ENCODE data around the gene ABHD14A. TPM values are rescaled to one million over a fixed set of nuclear protein-coding genes. Genes with fewer than 3 reads are reported as not detected.
A peak's percentile ranks its signal among the peaks of the same experiment; 100 is the strongest.

ABHD14A gene
- total and polyA plus RNA-seq, 2 of the 13 experiments (the other 11 are each of a cell fraction or from before 2014, with no cell fraction given), result 29.5 to 46.9 TPM

GRCh38 chr3:51982838-51983577 is 8.1 kb downstream of the ABHD14A start, which contains the start of gene ACY1 (continued):
- TF ChIP-seq ARID5B (CRISPR knock-in tag; IDR thresholded peaks at IDR 0.05), result peak; percentile 70
- no peak for TF ChIP-seq CC2D1A (CRISPR knock-in tag; IDR thresholded peaks at IDR 0.05)
- peak; percentile 96; the same call in 1 of the 2 replicates for TF ChIP-seq BRCA1 (CRISPR knock-in tag; IDR thresholded peaks at IDR 0.05)
- peak; percentile 54; the same call in 1 of the 2 replicates for TF ChIP-seq NKX3-1 (CRISPR knock-in tag; IDR thresholded peaks at IDR 0.05)
- TF ChIP-seq NBN (conservative IDR thresholded peaks at IDR 0.05), result no peak
- TF ChIP-seq ZNF260 (CRISPR knock-in tag; IDR thresholded peaks at IDR 0.05; ENCODE audit: borderline replicate concordance, low read depth), result peak; percentile 55; the same call in 1 of the 2 replicates
- TF ChIP-seq ZBED4 (CRISPR knock-in tag; IDR thresholded peaks at IDR 0.05; ENCODE audit: borderline replicate concordance), result no peak
- TF ChIP-seq ZFAT (CRISPR knock-in tag; conservative IDR thresholded peaks at IDR 0.05), result no peak
- no peak for TF ChIP-seq ZNF3 (CRISPR knock-in tag; IDR thresholded peaks at IDR 0.05)
- TF ChIP-seq REL (CRISPR knock-in tag; conservative IDR thresholded peaks at IDR 0.05), result peak; percentile 81; the same call in 1 of the 2 replicates
- no peak for TF ChIP-seq KAT2B (IDR thresholded peaks at IDR 0.05; ENCODE audit: borderline replicate concordance, low read depth, low read length)
- TF ChIP-seq KMT2A (CRISPR knock-in tag; IDR thresholded peaks at IDR 0.05), result no peak; the same call in 1 of the 2 replicates
- peak; percentile 69 for TF ChIP-seq IRF2 (CRISPR knock-in tag; IDR thresholded peaks at IDR 0.05)
- TF ChIP-seq ZNF839 (CRISPR knock-in tag; IDR thresholded peaks at IDR 0.05; ENCODE audit: borderline replicate concordance), result 0 out of 2 replicates have a peak, but pooled peaks have one; percentile 34
- peak; percentile 99 for TF ChIP-seq ETV5 (CRISPR knock-in tag; IDR thresholded peaks at IDR 0.05; ENCODE audit: borderline replicate concordance)
- TF ChIP-seq BRD4 (CRISPR knock-in tag; IDR thresholded peaks at IDR 0.05), result peak; percentile 70
- no peak for TF ChIP-seq RAD51 (IDR thresholded peaks at IDR 0.05; ENCODE audit: borderline replicate concordance)

Measured in HepG2 (cell line).